Hindlimb muscle (tissue), 1 donor: ENCODE measurements around the gene SLAMF9. TPM values are rescaled to one million over a fixed set of nuclear protein-coding genes. Genes with fewer than 3 reads are reported as not detected.

Source experiments
- DNase-seq: peaks from one replicate; pipeline ENCODE4 v3.0.0-alpha.2; 2013
- polyA plus RNA-seq: library from polyadenylated mRNA; unstranded; fragments of 120-200 nt; gene quantifications from one replicate; pipeline ENCODE4 v1.2.1, GENCODE V29; 2013; ENCODE audit not compliant: insufficient read length

Gene SLAMF9
- polyA plus RNA-seq, 1 donor = not detected

DNA sequence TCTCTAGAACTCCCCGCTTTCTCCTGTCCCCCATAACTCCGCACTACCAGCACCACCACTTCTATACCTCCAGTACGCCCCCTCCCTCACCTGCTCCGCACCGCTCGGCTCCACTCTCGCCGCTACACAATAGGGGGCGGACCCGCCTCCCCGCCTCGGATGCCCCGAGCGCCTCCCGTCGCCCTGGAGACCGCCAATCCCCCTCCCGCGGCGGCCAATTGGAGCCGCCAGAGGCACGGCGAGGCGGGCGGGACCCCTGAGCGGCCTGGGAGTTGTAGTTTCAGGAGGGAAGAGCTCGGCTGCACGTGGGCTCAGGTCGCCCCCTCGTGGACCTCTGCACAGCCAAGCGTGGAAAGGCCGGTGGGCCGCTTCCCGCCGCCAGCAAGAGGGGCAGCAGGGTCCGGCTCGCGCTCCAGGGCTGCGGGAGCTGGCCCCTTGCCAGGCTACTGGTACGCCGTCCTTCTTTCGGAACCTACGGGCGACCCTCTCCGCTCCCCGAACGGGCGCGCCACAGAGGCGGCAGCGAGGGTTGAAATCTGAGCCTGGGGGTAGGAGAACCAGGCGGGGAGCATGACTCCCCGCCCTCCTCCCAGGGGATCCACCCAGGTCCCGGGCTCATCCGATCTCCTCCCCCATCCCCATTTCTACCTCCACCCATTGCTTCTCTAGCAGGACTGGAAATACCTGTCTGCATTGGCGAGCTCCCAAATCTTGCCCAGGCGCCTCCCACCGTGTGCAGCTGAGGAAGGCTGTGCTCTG is 8.4 kb downstream of the SLAMF9 start, which contains the start of gene IGSF9:
Gene IGSF9 (minus strand): TSS at position 131 of the 759 bp plus-strand sequence. CDS start 2,159 bp downstream, outside the sequence.
- DNase-seq = peak; percentile 86

DNA sequence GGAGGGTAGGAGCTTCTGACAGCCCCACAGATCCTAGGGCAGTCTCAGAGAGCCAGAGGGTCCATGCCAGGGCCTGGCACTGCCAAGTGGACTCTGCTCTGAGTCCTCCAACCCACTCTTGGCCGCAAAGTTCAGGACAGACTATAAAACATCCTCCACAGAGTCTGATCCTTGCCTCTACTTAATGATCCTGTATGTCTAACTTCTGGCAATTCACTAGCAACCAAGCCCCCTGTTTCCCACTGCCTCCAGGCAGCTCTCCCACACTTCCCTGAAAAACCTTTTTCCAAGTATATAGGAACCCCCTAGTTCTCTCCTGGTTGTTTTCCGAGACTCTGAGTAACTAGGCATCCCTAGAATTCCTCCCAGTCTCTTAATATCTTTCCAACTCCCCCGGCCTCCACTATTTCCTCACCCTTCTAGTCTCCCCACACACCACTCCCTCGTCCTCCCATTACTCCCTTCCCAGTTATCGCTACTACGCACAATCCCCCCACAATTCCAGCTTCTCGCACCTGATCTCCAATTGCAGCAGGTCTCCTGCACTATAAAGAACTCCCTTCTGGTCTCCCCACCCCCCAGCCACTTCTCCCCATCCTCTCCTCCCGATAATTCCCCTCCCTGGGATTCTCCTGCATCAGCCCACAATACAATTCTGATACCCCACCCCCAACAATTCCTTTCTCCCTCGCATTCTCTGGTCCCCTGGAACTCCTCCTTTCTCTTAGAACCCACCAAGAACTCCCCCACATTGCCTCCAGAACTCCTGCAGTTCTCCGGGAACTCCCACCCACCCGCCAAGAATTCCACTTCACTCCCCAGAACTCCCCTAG is 9.2 kb downstream of the SLAMF9 start:
- no peak for DNase-seq

DNA sequence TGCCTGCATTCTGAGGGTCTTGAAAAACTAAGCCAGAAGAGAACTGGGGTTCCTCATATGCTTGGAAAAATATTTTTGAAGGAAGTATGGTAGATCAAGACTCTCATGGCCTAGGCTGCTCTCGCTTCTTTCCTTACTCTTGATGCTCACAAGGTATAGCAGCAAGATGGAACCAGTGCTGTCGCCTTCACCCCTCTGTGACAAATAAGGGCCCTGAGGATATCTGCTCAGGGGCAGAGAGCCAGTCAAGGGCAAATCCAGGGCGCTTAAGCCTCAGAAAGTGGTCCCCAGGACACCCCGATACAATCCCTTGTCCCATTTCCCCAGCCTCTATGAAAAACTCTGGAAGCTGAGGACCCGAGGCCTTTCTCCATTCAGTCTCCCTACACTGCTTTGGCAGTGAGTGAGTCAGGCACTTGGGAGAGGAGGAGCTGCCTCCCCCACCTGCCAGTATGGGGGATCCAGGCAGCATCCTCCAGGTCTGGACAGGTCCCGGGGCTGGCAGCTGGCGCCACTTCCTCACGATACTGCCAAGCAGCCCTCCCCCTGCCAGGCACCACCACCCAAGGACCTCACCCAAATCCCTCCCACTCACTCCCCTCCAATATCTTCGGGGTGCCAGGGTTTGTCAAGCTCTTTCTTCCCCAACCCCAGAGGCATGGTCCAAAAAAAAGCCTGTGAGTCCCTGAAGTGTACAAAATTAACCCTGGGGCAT is 10.0 kb downstream of the SLAMF9 start:
- no peak for DNase-seq

DNA sequence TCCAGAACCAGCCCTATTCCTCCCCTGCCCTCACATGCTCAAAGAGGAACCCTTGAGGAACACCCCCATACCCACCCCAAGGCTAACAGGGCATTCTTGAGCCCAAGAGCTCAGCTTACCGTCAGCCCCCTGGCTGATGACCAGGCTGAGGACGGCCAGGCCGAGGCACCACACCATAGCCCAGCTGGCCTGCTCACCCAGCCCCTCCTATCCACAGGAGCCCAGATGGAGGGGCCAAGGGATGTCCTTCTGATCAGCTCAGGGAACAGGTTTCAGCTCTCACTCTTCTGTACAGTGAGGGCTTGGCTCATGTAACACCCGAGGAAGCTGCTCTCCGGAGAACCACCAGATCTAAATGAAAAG is 10.8 kb downstream of the SLAMF9 start:
- DNase-seq = no peak

DNA sequence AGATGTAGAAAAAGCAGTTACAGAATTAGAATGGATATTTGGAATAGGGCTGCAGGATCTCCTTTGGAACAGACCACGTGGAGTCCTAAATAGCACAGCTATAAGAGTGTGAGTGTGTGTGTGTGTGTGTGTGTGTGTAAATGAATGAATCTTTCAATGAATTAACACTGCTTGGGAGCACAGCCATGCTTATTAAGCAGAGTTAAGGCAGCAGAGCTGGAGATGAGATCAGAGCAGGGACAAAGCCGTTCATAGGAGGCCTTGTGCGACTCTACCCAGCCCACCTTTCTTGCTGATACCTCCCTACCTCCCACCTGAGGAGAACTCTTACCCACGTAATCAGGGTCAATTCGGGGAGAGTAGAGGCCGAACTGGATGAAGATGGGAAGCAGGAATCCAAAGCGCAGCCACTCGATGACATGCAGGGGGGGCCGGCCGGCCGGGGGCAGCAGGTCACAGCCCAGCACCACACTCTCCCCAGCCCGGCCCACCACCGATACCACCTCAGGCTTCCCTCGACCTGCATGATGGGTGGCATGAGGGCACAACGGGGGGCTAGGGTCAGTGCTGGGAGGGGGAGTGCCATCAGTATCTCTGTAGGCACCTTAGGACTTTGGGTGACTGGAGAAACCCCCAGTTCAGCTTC is 11.3 kb downstream of the SLAMF9 start:
- no peak for DNase-seq

DNA sequence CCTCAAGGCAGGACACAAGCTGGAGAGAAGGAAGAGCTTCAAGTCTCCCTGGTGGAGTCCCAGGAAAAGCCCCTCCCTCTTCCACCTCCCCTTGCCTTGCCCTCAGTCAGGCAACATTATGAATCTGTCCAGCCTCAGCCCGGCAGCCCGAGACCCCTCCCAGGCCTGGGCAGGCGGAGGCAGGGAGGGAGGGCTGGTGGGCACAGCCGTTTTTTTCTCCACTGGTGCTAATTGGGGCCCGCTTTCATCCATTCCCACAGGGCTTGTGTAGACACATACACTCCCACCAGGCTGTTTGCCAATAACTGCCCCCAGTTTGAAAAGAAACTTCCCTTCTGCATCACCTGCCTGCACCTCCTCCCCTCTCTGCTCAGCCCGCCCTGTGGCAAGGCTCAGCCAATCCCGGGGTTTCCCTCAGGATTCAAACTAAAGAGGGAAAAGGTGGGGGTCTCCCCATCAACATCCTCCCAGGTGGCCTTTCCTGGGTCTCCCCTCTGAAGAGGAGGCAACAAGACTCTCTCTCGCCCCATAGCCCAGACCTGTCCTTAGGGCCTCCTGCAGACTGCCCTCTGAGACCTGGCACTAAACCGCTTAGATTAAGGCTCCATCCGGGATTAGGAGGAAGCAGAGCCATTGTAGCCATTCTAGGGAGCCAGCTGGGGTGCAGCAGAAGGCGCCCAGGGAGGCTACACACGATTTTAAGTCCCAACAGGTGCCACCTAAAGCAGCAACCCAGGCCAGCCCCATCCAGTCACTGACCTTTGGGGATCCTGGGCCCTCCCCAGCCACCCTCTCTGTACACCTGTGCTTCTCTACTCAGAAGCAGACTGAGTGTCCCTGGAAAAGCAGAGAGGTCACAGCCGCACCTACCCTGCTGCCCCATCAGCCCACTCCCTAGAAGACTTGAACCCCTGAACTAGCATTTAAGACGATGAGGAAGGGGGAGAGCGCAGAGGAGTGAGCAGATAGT is 12.2 kb downstream of the SLAMF9 start:
- no peak for DNase-seq

DNA sequence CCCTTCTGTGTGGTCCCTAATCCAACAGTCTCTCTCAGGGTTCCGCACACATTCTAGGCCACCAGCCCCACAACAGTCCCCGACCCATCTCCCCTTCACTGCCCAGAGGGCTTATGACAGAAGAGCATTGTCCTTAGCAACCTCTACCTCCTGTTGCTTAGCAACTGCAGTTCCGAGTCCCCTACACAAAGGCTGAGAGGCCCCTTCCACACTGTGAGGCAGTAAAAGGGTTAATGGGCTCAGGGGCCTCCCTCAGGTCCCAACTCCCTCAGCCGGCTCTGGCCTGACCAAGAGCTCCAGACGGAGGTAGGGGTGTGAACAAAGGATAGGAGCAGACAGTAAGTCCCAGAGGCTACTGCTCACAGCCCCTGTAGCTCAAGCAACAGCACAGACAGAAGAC is 12.9 kb downstream of the SLAMF9 start:
- DNase-seq = no peak

DNA sequence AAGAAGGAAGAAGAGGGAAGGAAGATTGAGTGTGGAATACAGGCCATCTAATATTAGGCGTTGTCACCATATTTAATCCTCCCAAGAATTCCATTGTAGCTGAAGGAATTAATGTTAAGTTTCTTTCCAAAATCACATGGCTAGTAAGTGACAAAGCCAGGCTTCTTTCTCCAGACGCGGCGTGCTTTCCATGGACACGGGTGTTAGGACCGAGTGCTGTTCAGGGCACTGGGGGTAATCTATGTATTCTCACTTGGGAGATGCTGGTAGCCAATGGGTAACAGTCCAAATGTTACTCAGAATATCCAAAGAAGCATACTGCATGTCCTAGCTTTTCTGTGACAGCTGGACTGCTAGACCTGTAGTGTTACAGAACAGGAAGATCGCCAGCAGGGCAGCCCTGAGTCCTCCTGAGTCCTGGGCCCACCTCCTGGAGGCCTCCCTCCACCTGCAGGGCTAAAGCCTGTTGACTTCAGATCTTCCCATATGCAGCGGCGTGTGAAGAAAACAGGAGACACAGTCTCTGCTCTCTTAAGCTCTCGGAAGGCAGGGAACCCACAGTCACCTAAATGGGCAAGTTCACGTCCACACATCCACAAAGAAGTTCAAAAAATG is 13.9 kb downstream of the SLAMF9 start:
- DNase-seq = no peak

DNA sequence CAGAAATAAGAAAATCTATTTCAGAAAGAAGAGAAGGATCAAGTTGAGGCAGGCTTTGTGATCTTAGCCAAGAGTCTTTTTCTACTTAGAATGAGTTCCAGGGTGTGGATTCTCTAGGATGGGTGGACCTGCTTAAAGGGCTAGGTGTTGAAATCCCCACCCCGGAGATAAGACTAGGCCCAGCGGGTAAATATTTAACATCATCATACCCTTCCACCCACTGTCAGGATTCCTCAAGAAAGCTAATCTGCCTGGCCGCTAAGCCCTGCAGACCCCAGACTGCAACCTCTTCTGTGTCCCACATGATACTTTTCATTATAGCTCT is 14.4 kb downstream of the SLAMF9 start:
- no peak for DNase-seq

DNA sequence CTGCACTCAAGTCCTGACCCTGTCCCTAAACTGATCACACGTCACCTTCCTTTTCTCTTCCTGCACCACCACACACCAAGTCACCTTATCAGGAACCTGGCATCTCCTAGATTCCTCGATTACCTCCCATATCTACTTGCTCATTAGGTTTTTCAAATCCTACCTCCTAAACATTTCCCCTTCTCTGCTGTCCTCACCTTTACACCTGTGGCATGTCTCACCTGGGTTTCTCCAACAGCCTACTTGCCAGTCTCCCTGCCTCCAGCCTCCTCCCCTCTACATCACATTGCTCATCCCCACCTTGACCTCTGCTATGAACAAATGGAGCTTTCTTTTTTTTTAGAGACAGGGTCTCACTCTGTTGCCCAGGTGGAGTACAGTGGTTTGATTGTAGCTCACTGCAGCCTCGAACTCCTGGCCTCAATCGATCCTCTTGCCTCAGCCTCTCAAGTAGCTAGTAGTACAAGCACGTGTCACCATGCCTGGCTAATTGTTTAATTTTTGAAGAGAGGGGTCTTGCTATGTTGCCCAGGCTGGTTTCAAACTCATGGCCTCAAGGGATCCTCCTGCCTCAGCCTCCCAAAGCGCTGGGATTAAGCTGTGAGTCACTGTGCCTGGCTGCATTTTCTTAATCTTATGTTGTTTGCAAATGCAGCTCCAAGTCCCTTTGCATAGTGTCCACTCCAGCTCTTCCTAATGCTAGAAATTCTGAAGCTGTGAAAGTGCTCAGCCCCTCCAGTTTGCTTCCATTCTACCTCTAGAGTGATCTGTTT is 14.9 kb downstream of the SLAMF9 start:
- no peak for DNase-seq

DNA sequence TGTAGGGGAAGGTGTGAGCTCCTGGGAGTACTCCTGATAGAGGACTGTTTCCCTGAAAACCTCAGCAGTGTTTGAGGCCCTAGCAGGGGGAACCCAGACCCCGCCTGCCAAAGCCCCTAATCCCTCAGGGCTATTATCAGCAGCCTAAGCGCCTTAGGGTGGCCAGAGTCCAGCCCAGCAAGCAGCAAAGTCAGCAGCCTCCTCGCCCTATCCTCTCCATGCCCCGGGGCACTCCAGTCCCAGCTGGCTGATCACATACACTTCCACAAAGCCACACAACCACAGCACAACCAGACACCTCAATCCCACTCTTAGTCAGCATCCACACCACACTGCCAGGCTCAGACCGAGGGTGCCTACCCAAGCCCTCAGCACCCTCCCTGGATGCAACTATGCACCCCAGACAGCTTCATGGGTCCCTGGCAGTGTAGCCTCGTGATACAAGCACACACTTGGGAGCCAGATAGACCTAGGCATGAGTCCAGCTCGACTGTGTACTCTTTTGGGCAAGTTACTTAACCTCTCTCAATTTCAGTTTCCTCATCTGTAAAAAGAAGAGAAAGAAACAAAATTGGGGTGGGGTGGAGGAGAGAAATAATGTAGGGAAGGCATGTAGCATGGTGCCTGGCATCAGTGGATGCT is 15.7 kb downstream of the SLAMF9 start:
- no peak for DNase-seq

DNA sequence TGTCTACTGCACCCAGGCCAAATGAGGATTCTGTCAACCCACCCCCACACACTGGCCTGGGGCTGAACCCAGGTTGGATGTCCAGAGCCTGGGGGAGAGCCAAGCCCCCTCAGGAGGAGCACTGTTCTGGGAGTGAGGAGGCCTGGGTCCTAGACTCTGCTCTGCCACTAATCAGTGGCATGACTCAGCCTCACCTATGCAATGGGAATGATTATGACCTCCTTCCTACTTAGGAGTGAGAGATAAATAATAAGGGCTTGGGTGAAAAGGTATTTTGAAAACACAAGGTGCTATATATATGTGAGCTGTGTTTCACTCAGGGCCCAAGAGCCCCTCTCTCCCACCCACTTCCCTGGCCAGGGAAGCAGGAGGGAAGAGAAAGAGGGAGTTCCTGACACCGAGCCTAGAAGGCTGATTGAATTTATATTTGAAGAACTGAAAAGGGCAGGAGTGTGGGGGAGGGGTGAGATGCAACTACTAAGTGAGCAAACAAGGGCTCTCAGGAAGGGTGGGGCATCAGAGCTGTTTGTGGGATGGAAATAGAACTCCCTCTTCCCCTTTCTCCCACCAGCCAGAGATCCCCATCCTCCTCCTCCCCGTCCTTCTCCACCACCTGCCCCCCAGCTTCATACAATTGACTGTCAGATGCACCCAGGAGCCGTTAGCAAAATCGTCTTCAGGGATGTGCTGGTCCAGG is 16.8 kb downstream of the SLAMF9 start:
- no peak for DNase-seq

DNA sequence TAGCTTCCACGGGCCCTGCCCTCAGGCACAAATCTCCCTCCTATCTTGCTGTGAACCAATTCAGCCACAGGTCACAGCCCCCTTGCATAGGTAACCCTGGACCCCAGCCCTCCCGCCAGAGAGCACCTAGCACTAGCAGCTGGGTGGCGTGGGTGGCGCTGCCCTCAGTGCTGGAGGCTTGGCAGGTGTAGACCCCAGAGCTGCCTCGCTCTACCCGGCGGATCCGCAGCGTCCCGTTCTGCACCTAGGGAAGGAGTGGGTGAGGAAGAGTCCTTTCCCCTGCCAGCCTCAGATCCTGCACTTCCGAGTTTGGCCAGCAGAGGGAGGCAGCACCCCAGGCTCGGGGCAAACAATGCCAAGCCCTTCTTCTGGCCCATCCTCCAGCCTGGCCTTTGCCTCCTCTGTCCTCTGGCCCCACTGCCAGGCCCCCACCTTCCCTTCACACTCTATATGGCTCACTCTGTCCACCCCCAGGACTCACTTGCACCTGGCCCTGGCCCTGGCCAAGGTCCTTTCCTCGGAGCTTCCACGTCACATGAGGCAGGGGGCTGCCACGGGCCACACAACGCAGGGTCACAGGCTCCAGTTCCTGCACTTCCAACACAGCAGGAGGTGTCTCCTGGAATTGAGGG is 17.6 kb downstream of the SLAMF9 start:
- peak; percentile 58 for DNase-seq

DNA sequence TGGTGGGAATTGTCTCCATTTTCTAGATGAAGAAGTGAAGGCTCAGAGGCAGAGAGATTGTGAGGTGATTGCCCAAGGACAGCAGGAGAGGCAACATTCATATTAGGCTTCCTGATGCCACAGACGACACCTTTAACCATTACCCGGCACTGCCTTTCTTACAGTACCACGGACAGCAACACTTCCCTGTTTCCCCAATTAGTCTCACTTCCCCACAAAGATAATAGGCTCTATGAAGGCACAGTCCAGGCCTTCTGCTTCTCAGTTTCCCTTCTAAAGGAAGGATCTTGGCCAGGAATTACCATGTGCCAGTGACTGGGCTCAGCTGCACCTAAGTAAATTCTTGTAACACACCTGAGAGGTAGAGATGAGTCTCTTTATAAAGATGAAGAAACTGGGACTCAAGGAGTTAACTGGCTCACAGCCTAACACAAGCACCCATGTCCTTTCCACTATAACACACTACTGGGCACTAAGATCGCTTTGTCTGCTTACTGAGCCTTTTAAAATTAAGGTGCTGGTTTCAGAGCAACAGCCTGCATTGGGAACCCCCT is 18.2 kb downstream of the SLAMF9 start:
- no peak for DNase-seq

DNA sequence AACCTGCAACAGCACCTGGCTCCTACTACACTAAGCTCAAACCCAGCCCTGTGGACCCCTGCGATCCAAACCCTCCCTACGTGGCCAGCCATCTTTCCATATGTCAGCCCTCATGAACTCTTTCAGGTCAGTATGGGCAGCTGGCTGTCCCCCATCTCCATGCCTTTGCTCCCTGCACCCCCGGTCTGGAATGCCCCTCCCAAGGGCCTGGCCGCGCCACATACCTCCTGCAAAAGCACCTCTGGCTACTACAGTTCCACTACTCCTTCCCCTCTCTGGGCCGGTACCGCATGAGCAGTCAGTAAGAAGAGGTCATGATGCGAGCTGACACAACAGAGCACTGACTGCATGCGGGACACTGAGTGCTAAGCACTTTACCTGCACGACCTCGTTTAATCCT is 18.7 kb downstream of the SLAMF9 start:
- no peak for DNase-seq

DNA sequence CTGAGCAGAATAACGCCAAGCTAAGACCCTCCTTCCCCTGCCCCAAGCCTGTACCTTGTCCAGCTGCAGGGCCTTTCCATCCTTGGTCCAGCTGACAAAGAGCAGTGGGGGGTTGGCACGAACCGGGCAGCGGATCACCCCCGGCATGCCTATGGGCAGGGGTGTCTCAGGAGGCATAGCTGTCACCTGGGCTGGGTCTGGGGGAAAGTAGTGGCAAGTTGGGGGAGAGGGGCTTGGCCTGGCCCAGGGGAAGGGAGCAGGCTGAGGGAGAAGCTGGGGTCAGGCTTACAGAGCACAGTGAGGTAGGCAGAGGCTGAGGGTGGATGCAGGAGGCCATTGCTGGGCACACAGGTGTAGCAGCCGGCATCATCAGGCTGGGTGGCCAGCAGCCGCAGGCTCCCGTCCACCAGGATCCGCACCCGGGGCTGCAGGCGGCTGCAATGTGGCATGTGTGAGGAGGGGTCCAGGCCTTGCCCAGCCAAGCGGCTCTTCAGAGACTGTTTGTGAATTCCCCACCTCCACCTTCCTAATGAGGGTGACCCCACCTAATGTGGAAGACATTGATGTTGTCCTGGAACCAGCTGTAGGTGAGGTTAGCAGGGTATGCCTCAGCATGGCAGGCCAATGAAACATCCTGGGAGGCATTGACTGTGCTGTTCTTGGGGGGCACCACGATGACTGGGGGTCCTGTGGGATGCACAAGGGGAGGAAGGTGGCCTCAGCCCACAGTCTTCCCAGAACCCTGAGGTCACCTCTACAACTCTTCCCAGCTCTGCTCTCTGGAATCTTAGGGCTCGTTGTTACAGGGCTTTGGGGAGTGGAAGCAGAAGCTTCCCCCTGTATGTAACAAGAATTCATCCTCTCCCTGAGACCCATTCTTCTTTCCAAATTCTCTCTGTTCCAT is 19.6 kb downstream of the SLAMF9 start:
- DNase-seq = no peak

DNA sequence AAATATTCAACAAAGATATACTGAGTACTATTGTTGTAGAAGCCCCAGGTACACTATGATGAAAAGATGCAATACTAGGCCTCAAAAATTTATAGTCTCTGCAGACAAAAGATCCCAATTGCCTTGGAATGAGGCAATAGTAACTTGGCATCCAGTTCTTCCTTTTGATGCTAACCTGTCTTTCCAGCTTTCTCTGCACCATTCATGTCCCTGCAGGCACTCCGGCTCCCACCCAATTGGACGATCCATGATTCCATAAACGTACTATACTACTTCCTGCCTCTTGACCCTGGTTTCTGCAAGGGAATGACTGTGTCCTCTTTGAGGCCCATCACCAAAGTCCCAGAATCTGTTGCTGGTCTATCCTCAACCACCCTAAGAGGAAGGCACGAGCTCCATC is 20.7 kb downstream of the SLAMF9 start:
- DNase-seq = no peak
